Esophagus squamous epithelium (tissue), 4 donors: Measurements from ENCODE around the gene LIG1.

Experiments
- POLR2A ChIP-seq, 4 donors: fragments of 450-650 bp; IDR thresholded peaks; one replicate each; pipeline ENCODE4 v1.6.1; 2017; ENCODE audit warnings: antibody characterized with exemption in 4 of 4, mild to moderate bottlenecking in 4 of 4, moderate library complexity in 3 of 4
- TF ChIP-seq, protein P1 (sequence below), 6 experiments: fragments of 450-650 bp in 4 of 6; fragments of 200-600 bp in 2 of 6; sonication (generic) in 2 of 6; IDR thresholded peaks; one replicate each; pipeline ENCODE4 v1.5.1; 2016 to 2019; ENCODE audit warnings: antibody characterized with exemption in 6 of 6, mild to moderate bottlenecking in 4 of 6, moderate library complexity in 4 of 6

DNA sequence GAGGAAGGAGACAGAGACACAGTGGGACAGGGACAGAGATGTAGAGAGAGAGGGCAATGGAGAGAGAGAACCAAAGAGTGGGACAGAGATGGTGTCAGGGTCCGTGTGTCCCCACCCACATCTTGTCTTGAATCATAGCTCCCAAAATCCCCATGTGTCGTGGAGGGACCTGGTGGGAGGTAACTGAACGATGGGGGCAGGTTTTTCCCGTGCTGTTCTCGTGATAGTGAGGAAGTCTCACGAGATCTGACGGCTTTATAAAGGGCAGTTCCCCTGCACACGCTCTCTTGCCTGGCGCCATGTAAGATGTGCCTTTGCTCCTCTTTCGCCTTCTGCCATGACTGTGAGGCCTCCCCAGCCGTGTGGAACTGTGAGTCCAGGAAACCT is 52.0 kb downstream of the LIG1 start:
- TF ChIP-seq, protein P1, sequence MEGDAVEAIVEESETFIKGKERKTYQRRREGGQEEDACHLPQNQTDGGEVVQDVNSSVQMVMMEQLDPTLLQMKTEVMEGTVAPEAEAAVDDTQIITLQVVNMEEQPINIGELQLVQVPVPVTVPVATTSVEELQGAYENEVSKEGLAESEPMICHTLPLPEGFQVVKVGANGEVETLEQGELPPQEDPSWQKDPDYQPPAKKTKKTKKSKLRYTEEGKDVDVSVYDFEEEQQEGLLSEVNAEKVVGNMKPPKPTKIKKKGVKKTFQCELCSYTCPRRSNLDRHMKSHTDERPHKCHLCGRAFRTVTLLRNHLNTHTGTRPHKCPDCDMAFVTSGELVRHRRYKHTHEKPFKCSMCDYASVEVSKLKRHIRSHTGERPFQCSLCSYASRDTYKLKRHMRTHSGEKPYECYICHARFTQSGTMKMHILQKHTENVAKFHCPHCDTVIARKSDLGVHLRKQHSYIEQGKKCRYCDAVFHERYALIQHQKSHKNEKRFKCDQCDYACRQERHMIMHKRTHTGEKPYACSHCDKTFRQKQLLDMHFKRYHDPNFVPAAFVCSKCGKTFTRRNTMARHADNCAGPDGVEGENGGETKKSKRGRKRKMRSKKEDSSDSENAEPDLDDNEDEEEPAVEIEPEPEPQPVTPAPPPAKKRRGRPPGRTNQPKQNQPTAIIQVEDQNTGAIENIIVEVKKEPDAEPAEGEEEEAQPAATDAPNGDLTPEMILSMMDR (IDR thresholded peaks at IDR 0.05) = no peak
- TF ChIP-seq POLR2A (IDR thresholded peaks at IDR 0.05) = no peak
